WTC11 (cell line): ENCODE data around the gene CCDC154. TPM values are rescaled to one million over a fixed set of nuclear protein-coding genes. Genes with fewer than 3 reads are reported as not detected.
"Not testable (repeated sequence)": the region's sequence is repeated elsewhere in the genome, so short reads cannot be mapped to it uniquely, and the experiment has no call there.

Experiments
- ATAC-seq: fragments of 200-7000 bp; cut with Tn5 transposase; 2 replicates; pipeline ENCODE4 v1.10.0; 2021; ENCODE audit warnings: mild to moderate bottlenecking, moderate library complexity
- CTCF ChIA-PET: fragments of 300-600 bp; sonication (Branson Sonifier 250); formaldehyde crosslinking; loops from one replicate; lab custom pipeline; 2021; ENCODE audit warnings: antibody characterized with exemption; lab: Charles Lee
- POLR2A ChIA-PET: fragments of 350-600 bp; sonication (Branson Sonifier 250); formaldehyde crosslinking; loops from one replicate; lab custom pipeline; 2021; ENCODE audit warnings: antibody characterized with exemption; lab: Charles Lee
- DNase-seq: peaks from one replicate; pipeline ENCODE4 v3.0.0; 2021; ENCODE audit warnings: low spot score
- H3K27ac Mint-ChIP-seq: 2 replicates; pipeline ENCODE4 v1.8.0; 2021; ENCODE audit warnings: mixed read lengths
- H3K27me3 Mint-ChIP-seq: 2 replicates; pipeline ENCODE4 v1.8.0; 2021; ENCODE audit warnings: low read depth, mild to moderate bottlenecking, moderate library complexity, mixed read lengths
- H3K36me3 Mint-ChIP-seq: 2 replicates; pipeline ENCODE4 v1.8.0; 2021; ENCODE audit warnings: mixed read lengths
- H3K4me1 Mint-ChIP-seq: 2 replicates; pipeline ENCODE4 v1.8.0; 2022; ENCODE audit warnings: mixed read lengths
- H3K4me3 Mint-ChIP-seq: 2 replicates; pipeline ENCODE4 v1.8.0; 2021; ENCODE audit warnings: mild to moderate bottlenecking, moderate library complexity, mixed read lengths
- H3K9me3 Mint-ChIP-seq: 2 replicates; pipeline ENCODE4 v1.8.0; 2021; ENCODE audit warnings: mixed read lengths
- ATF1 ChIP-seq: sonication (generic); formaldehyde crosslinking; IDR thresholded peaks from 2 replicates; pipeline ENCODE4 v1.8.1; 2023; ENCODE audit warnings: mild to moderate bottlenecking, moderate library complexity, missing genetic modification reagents
- ESRRA ChIP-seq: sonication (generic); formaldehyde crosslinking; IDR thresholded peaks from 2 replicates; pipeline ENCODE4 v1.8.1; 2022; ENCODE audit warnings: mild to moderate bottlenecking, missing genetic modification reagents, borderline replicate concordance
- JAZF1 ChIP-seq: fragments of 250-450 bp; sonication (Bioruptor Pico); IDR thresholded peaks from 2 replicates; pipeline ENCODE4 v1.9.0; 2021; ENCODE audit warnings: moderate library complexity, mild to moderate bottlenecking, inconsistent platforms
- USF1 ChIP-seq: sonication (generic); formaldehyde crosslinking; IDR thresholded peaks from 2 replicates; pipeline ENCODE4 v1.8.0; 2022; ENCODE audit warnings: mild to moderate bottlenecking, missing genetic modification reagents
- ZNF281 ChIP-seq: sonication (generic); formaldehyde crosslinking; IDR thresholded peaks from 2 replicates; pipeline ENCODE4 v1.8.0; 2023; ENCODE audit warnings: mild to moderate bottlenecking, missing genetic modification reagents
- ZNF317 ChIP-seq: sonication (generic); formaldehyde crosslinking; IDR thresholded peaks from 2 replicates; pipeline ENCODE4 v1.8.1; 2023; ENCODE audit warnings: low read depth, mild to moderate bottlenecking, moderate library complexity, missing genetic modification reagents, borderline replicate concordance
- ZNF396 ChIP-seq: fragments of 250-450 bp; sonication (Bioruptor Pico); IDR thresholded peaks from 2 replicates; pipeline ENCODE4 v1.8.0; 2021; ENCODE audit warnings: mild to moderate bottlenecking, moderate library complexity, borderline replicate concordance
- ZNF423 ChIP-seq: fragments of 250-450 bp; sonication (Bioruptor Pico); IDR thresholded peaks from 2 replicates; pipeline ENCODE4 v2.1.2; 2022; ENCODE audit warnings: mild to moderate bottlenecking, moderate library complexity
- ZNF532 ChIP-seq: fragments of 250-450 bp; sonication (Bioruptor Pico); IDR thresholded peaks from 2 replicates; pipeline ENCODE4 v1.9.0; 2021; ENCODE audit warnings: mild to moderate bottlenecking, borderline replicate concordance
- total RNA-seq: library from RNA; stranded (reverse); gene quantifications from 3 replicates; pipeline ENCODE4 v1.2.3, GENCODE V29; 2021
- TF ChIP-seq, protein P1 (sequence below): sonication (generic); formaldehyde crosslinking; IDR thresholded peaks from 2 replicates; pipeline ENCODE4 v1.8.1; 2022; ENCODE audit warnings: mild to moderate bottlenecking, missing genetic modification reagents, moderate library complexity, borderline replicate concordance
- TF ChIP-seq, protein P2 (sequence below): fragments of 250-450 bp; sonication (Bioruptor Pico); IDR thresholded peaks from 2 replicates; pipeline ENCODE4 v1.9.0; 2021; ENCODE audit warnings: mild to moderate bottlenecking

The CCDC154 gene
- total RNA-seq, 1 experiment from 2014 or later = 0.46 TPM

DNA sequence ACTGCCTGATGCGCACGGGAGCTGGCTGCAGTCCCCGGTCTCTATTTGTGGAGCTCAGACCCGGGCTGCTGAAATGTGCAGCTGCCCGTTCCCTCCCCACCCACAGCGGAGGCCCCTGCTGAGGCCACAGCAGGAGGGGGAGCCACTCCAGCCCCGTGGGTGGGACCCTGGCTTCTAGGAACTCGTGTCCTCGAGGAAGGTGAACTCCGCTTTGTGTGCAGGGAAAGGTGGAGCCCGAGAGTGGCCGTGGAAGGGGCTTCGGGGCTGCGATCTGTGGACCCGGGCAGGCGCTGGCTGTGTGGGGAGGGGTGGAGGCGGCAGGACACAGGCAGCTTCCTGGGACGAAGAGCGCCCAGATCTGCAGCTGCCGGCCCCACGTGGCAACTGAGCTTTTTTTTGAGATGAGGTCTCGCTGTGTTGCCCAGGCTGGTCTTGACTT lies 2.9 kb downstream of the CCDC154 start:
- Mint-ChIP-seq H3K27ac (no peak overlapping the region), H3K4me1 (no peaks in the 10 kb centered on the region), H3K9me3 (no peaks in the 10 kb centered on the region), H3K36me3 (no peaks in the 10 kb centered on the region), H3K4me3 (no peak overlapping the region), H3K27me3 (no peaks in the 10 kb centered on the region)
- ATAC-seq (no peak), DNase-seq (no peak)
- POLR2A ChIA-PET = interaction anchor here (0.6 kb wide), 1 partner anchor 78 kb away, joined by 3 read pairs; no protein-coding TSS in a partner anchor
- CTCF ChIA-PET = interaction anchor here (0.9 to 1.5 kb wide), 4 partner anchors 12 to 265 kb away, joined by 3 to 4 read pairs (median 3); partner anchors contain the start of gene MAPK8IP3
- TF ChIP-seq ATF1 (CRISPR knock-in tag) (no peak), ZNF317 (CRISPR knock-in tag) (no peak), ZNF423 (CRISPR knock-in tag) (no peak), JAZF1 (CRISPR knock-in tag) (no peak), USF1 (CRISPR knock-in tag) (no peak), ESRRA (CRISPR knock-in tag) (no peak), ZNF532 (CRISPR knock-in tag) (no peak), ZNF281 (CRISPR knock-in tag) (no peak), ZNF396 (CRISPR knock-in tag) (no peak)
- TF ChIP-seq, protein P1, sequence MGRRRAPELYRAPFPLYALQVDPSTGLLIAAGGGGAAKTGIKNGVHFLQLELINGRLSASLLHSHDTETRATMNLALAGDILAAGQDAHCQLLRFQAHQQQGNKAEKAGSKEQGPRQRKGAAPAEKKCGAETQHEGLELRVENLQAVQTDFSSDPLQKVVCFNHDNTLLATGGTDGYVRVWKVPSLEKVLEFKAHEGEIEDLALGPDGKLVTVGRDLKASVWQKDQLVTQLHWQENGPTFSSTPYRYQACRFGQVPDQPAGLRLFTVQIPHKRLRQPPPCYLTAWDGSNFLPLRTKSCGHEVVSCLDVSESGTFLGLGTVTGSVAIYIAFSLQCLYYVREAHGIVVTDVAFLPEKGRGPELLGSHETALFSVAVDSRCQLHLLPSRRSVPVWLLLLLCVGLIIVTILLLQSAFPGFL (CRISPR knock-in tag) = no peak
- TF ChIP-seq, protein P2, sequence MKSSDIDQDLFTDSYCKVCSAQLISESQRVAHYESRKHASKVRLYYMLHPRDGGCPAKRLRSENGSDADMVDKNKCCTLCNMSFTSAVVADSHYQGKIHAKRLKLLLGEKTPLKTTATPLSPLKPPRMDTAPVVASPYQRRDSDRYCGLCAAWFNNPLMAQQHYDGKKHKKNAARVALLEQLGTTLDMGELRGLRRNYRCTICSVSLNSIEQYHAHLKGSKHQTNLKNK (CRISPR knock-in tag) = no peak
- TF ChIP-seq, all 79 proteins: peak for 0

- H3K4me1 Mint-ChIP-seq, H3K4me3 Mint-ChIP-seq, ATAC-seq, H3K36me3 Mint-ChIP-seq, POLR2A ChIA-PET, H3K27me3 Mint-ChIP-seq, H3K9me3 Mint-ChIP-seq, H3K27ac Mint-ChIP-seq, DNase-seq: not testable (repeated sequence)
- CTCF ChIA-PET = interaction anchor here (0.7 to 1.3 kb wide), 2 partner anchors 27 to 60 kb away, joined by 3 read pairs; no protein-coding TSS in a partner anchor
These were observed 4.7 kb downstream of the CCDC154 start for GRCh38 chr16:1439699-1440074.
